ENCODE measurements around the gene NCOR1.

Gene NCOR1

GRCh38 chr17:16215273-16215964 is at the start of gene NCOR1:
NCOR1 (minus strand) TSS chr17:16215534; CDS start chr17:16194569, 20,965 bp downstream.
- no peaks in the 10 kb centered on the region for H3K9me3 Mint-ChIP-seq
- H3K4me1 Mint-ChIP-seq (ENCODE audit: low read depth): peaks cover 61% of the 10 kb centered on the region
- H3K27ac Mint-ChIP-seq: peak within 1 kb of the TSS; percentile 91
- H3K4me3 Mint-ChIP-seq: peak within 1 kb of the TSS; percentile 97
- H3K27me3 Mint-ChIP-seq: no peaks in the 10 kb centered on the region
- no peaks in the 10 kb centered on the region for H3K36me3 Mint-ChIP-seq (ENCODE audit: low read depth)

GRCh38 chr17:16262201-16262600 is 46.9 kb upstream of the NCOR1 start:
- Mint-ChIP-seq H3K27ac (no peak overlapping the region), H3K9me3 (no peaks in the 10 kb centered on the region), H3K4me3 (no peak overlapping the region), H3K36me3 (ENCODE audit: low read depth) (peaks cover 33% of the 10 kb centered on the region), H3K4me1 (ENCODE audit: low read depth) (peaks cover 10% of the 10 kb centered on the region), H3K27me3 (no peaks in the 10 kb centered on the region)

DNA sequence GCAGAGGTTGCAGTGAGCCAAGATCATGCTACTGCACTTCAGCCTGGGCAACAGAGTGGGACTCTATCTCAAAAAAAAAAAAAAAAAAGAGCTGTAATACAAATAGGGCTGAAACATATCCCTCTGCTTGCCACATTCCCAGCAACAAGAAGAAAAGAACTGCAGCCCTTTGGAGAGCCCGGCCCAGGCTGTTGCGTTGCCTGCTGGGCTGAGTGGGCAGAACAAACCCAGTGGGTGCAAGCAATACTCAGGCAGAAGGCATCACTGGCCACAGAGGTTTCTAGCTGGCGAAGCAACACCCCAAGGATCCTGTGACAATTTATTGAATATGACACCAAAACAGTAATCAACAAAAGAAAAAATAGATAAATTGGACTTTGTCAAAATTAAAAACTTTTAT is 45.7 kb upstream of the NCOR1 start:
- H3K27me3 Mint-ChIP-seq: no peaks in the 10 kb centered on the region
- no peak overlapping the region for H3K27ac Mint-ChIP-seq
- peaks cover 29% of the 10 kb centered on the region for H3K36me3 Mint-ChIP-seq (ENCODE audit: low read depth)
- H3K9me3 Mint-ChIP-seq: no peaks in the 10 kb centered on the region
- H3K4me1 Mint-ChIP-seq (ENCODE audit: low read depth): peaks cover 5% of the 10 kb centered on the region
- no peak overlapping the region for H3K4me3 Mint-ChIP-seq

- Mint-ChIP-seq H3K27ac (no peak overlapping the region), H3K4me1 (ENCODE audit: low read depth) (peaks cover 6% of the 10 kb centered on the region), H3K4me3 (no peak overlapping the region), H3K27me3 (no peaks in the 10 kb centered on the region), H3K9me3 (no peaks in the 10 kb centered on the region), H3K36me3 (ENCODE audit: low read depth) (peaks cover 32% of the 10 kb centered on the region)
Observed at GRCh38 chr17:16259926-16260325, 44.6 kb upstream of the NCOR1 start.

GRCh38 chr17:16258901-16259300 is 43.6 kb upstream of the NCOR1 start:
- Mint-ChIP-seq H3K4me3 (no peak overlapping the region), H3K27ac (no peak overlapping the region), H3K36me3 (ENCODE audit: low read depth) (peaks cover 35% of the 10 kb centered on the region), H3K9me3 (no peaks in the 10 kb centered on the region), H3K27me3 (no peaks in the 10 kb centered on the region), H3K4me1 (ENCODE audit: low read depth) (peaks cover 4% of the 10 kb centered on the region)

DNA sequence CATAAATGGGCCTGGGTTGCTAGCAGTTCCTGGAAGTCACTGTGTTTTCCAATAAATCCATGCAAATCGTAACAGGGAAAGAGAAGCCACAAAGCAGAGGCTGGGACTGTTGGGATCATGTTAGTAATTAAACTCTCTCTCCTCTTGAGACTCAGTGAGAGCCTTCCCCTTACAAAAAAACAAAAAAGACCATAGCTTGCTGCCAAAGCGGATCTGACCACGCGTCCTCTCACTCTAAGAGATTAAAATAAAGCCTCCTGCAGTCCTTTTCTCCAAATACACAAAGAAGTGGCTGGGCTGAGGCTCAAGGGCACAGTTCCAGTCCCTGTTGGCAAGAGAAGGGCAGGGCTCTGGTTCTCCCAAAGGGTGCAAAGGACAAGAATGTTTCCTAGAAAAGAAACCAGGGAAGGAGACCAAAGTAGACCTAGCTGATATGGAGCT is 40.2 kb upstream of the NCOR1 start:
- H3K27ac Mint-ChIP-seq: no peak overlapping the region
- peaks cover 16% of the 10 kb centered on the region for H3K4me1 Mint-ChIP-seq (ENCODE audit: low read depth)
- H3K9me3 Mint-ChIP-seq: no peaks in the 10 kb centered on the region
- peaks cover 38% of the 10 kb centered on the region for H3K36me3 Mint-ChIP-seq (ENCODE audit: low read depth)
- H3K27me3 Mint-ChIP-seq: no peaks in the 10 kb centered on the region
- H3K4me3 Mint-ChIP-seq: no peak overlapping the region

GRCh38 chr17:16254773-16255400 is 39.6 kb upstream of the NCOR1 start:
- peaks cover 40% of the 10 kb centered on the region for H3K36me3 Mint-ChIP-seq (ENCODE audit: low read depth)
- no peak overlapping the region for H3K4me3 Mint-ChIP-seq
- H3K9me3 Mint-ChIP-seq: no peaks in the 10 kb centered on the region

GRCh38 chr17:16251556-16251955 is 36.2 kb upstream of the NCOR1 start:
- H3K27me3 Mint-ChIP-seq: no peaks in the 10 kb centered on the region
- no peaks in the 10 kb centered on the region for H3K9me3 Mint-ChIP-seq
- H3K27ac Mint-ChIP-seq: no peak overlapping the region
- H3K4me1 Mint-ChIP-seq (ENCODE audit: low read depth): peaks cover 26% of the 10 kb centered on the region
- H3K4me3 Mint-ChIP-seq: no peak overlapping the region
- peaks cover 45% of the 10 kb centered on the region for H3K36me3 Mint-ChIP-seq (ENCODE audit: low read depth)

More at GRCh38 chr17:16254773-16255400, 39.6 kb upstream of the NCOR1 start:
- no peak overlapping the region for H3K27ac Mint-ChIP-seq
- no peaks in the 10 kb centered on the region for H3K27me3 Mint-ChIP-seq
- peaks cover 22% of the 10 kb centered on the region for H3K4me1 Mint-ChIP-seq (ENCODE audit: low read depth)

- Mint-ChIP-seq H3K4me3 (peak overlapping the region; percentile 30), H3K4me1 (ENCODE audit: low read depth) (peaks cover 26% of the 10 kb centered on the region), H3K36me3 (ENCODE audit: low read depth) (peaks cover 45% of the 10 kb centered on the region), H3K9me3 (no peaks in the 10 kb centered on the region), H3K27me3 (no peaks in the 10 kb centered on the region), H3K27ac (peak overlapping the region; percentile 79)
Observed at GRCh38 chr17:16251043-16251442, 35.7 kb upstream of the NCOR1 start.

- peak overlapping the region; percentile 79 for H3K27ac Mint-ChIP-seq
- H3K36me3 Mint-ChIP-seq (ENCODE audit: low read depth): peaks cover 45% of the 10 kb centered on the region
- H3K4me3 Mint-ChIP-seq: peak overlapping the region; percentile 30
- peaks cover 26% of the 10 kb centered on the region for H3K4me1 Mint-ChIP-seq (ENCODE audit: low read depth)
- H3K9me3 Mint-ChIP-seq: no peaks in the 10 kb centered on the region
- H3K27me3 Mint-ChIP-seq: no peaks in the 10 kb centered on the region
Observed at GRCh38 chr17:16250635-16251034, 35.3 kb upstream of the NCOR1 start.

DNA sequence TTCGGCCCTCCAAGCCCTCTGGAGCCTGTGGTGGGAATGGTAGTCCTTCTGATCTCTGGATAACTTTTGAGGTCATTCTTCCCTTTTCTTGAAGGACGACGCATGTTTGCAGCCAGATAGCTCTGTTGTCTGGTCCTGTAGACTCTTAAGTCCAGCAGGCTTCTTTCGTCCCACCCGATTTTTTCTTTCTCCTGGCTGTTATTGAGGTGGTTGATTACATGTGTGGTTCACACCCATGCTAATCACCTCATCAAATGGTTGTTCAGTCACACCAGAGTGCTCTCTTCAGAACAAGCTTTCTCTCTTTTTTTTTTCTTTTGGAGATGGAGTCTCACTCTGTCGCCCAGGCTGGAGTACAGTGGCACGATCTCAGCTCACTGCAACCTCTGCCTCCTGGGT is 32.3 kb upstream of the NCOR1 start:
- no peak overlapping the region for H3K4me3 Mint-ChIP-seq
- H3K4me1 Mint-ChIP-seq (ENCODE audit: low read depth): peaks cover 33% of the 10 kb centered on the region
- H3K9me3 Mint-ChIP-seq: no peaks in the 10 kb centered on the region
- no peak overlapping the region for H3K27ac Mint-ChIP-seq
- H3K36me3 Mint-ChIP-seq (ENCODE audit: low read depth): peaks cover 38% of the 10 kb centered on the region
- no peaks in the 10 kb centered on the region for H3K27me3 Mint-ChIP-seq

- Mint-ChIP-seq H3K9me3 (no peaks in the 10 kb centered on the region), H3K4me3 (no peak overlapping the region), H3K27ac (no peak overlapping the region), H3K36me3 (ENCODE audit: low read depth) (peaks cover 19% of the 10 kb centered on the region), H3K4me1 (ENCODE audit: low read depth) (peaks cover 11% of the 10 kb centered on the region), H3K27me3 (no peaks in the 10 kb centered on the region)
Observed at GRCh38 chr17:16243801-16244567, 28.6 kb upstream of the NCOR1 start.

GRCh38 chr17:16243385-16243784 is 28.1 kb upstream of the NCOR1 start:
- no peaks in the 10 kb centered on the region for H3K9me3 Mint-ChIP-seq

DNA sequence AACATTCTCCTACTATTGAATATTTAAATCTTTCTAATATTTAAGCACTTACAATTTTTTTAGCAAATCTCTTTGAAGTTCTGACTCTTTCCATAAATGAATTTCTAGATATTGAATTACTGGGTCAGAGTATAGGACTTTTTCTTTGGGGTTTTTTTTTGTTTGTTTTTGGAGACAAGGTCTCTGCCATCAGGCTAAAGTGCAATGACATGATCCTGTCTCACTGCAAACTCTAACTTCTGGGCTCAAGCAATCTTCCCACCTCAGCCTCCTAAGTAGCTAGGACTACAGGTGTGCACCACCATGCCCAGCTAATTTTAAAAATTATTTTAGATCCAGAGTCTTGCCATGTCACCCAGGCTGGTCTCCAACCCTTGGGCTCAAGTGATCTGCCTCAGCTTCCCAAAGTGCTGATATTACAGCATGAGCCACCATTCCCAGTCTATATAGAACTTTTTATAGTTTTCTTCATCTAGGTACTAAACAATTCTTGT is 26.6 kb upstream of the NCOR1 start:
- H3K27ac Mint-ChIP-seq: no peak overlapping the region
- H3K4me1 Mint-ChIP-seq (ENCODE audit: low read depth): peaks cover 11% of the 10 kb centered on the region
- H3K36me3 Mint-ChIP-seq (ENCODE audit: low read depth): peaks cover 7% of the 10 kb centered on the region
- no peaks in the 10 kb centered on the region for H3K27me3 Mint-ChIP-seq
- no peaks in the 10 kb centered on the region for H3K9me3 Mint-ChIP-seq
- H3K4me3 Mint-ChIP-seq: no peak overlapping the region

More at GRCh38 chr17:16243385-16243784, 28.1 kb upstream of the NCOR1 start:
- Mint-ChIP-seq H3K36me3 (ENCODE audit: low read depth) (peaks cover 14% of the 10 kb centered on the region), H3K4me3 (no peak overlapping the region), H3K4me1 (ENCODE audit: low read depth) (peaks cover 11% of the 10 kb centered on the region), H3K27me3 (no peaks in the 10 kb centered on the region), H3K27ac (no peak overlapping the region)

- peaks cover 11% of the 10 kb centered on the region for H3K4me1 Mint-ChIP-seq (ENCODE audit: low read depth)
- no peak overlapping the region for H3K4me3 Mint-ChIP-seq
- H3K36me3 Mint-ChIP-seq (ENCODE audit: low read depth): peaks cover 21% of the 10 kb centered on the region
- no peaks in the 10 kb centered on the region for H3K9me3 Mint-ChIP-seq
- H3K27me3 Mint-ChIP-seq: no peaks in the 10 kb centered on the region
- no peak overlapping the region for H3K27ac Mint-ChIP-seq
Observed at GRCh38 chr17:16239931-16240330, 24.6 kb upstream of the NCOR1 start.

All from stimulated activated naive CD8-positive, alpha-beta T cell treated with anti-CD3 and anti-CD28 coated beads, Interleukin-15, Interleukin-2, amounts not matched to agents 100 ng/mL and 50 ng/mL, for 24 hours (primary cell).